CD4-positive, alpha-beta T cell treated with Interleukin-4 for 4 hours (primary cell): ENCODE data around the gene HHATL.

Source experiments
- DNase-seq: peaks from one replicate; pipeline ENCODE4 v3.0.0-alpha.2; 2020

Gene HHATL

GRCh38 chr3:42697289-42698051 is 5.1 kb downstream of the HHATL start:
- DNase-seq: no peak

GRCh38 chr3:42696356-42697288 is 6.0 kb downstream of the HHATL start:
- no peak for DNase-seq

DNA sequence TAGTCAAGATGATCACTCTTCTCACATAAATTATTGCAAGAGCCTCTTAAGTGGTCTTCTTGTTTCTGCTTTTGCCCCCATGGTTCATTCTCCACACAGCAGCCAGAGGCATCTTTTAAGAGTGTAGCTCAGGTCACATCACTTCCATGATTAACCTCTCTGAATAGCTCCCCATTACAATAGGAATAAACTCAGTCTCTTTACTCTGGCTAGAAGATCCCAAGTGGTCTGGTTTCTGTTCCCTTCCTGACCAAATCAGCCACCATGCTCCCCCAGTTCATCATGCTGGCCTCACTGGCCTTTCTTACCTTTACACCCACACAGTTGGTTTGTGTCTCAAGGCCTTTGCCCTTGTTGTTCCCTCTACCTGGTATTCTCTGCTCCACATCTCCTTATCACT is 8.2 kb downstream of the HHATL start:
- no peak for DNase-seq

DNA sequence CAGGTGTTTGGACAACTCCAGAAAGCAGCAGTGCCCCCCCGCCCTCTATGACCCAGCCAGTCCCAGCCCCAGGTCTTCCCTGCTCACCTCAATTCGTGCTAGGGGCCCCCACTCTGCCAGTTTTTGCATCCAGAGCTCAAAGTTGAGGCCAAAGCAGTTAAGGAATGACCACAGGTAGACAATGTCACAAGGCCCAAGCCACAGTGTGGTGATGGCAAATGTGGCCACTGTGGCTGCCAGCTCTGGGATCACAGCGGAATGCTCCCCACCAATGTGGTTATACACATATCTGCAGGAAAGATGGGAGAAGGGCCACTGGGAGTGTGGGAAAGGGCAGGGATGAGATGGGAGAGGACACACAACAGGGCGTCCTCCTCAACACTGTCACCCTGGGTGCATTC is 9.1 kb downstream of the HHATL start:
- DNase-seq: no peak

GRCh38 chr3:42692667-42693529 is 9.7 kb downstream of the HHATL start:
- DNase-seq: no peak

DNA sequence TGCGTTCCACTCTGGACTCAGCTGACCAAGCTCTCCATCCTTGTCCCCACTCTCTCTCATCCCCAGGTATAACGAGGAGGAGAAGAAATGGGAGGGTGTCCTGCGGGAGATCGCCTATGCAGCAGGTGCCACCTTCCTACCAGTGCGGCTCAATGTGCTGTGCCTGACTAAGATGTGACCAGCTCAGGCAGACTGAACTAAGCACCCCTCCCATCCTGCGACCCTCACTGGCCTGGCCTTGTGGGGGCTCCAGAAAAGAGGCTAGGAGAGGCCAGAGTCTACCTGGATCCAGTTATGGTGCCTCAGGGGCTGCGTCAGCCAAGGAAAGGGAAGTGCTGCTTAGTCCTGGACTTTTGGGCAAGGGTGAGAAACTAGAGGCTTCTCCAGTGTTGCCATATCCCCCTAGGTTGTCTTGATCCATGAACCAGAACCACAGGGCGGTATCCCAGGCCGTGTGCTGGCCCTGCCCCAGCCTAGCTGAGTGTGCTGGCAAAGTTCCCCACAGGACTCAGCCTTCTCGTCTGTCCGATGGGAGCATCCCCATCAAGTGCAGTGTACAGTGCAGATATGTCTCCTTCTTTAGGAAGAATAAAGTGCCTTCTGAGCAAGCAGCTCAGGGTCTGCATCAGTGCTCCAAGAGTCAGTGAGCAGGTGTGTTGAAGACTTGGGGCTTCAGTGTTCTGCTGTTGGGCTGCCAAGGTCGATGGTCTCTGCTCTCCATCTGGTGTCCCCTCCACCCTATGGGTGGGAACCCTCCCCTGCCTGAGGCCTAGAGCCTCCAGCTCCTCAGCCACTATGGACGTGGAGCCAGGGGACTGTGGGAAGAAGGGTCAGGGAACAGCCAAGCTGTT is 10.6 kb downstream of the HHATL start:
- no peak for DNase-seq

DNA sequence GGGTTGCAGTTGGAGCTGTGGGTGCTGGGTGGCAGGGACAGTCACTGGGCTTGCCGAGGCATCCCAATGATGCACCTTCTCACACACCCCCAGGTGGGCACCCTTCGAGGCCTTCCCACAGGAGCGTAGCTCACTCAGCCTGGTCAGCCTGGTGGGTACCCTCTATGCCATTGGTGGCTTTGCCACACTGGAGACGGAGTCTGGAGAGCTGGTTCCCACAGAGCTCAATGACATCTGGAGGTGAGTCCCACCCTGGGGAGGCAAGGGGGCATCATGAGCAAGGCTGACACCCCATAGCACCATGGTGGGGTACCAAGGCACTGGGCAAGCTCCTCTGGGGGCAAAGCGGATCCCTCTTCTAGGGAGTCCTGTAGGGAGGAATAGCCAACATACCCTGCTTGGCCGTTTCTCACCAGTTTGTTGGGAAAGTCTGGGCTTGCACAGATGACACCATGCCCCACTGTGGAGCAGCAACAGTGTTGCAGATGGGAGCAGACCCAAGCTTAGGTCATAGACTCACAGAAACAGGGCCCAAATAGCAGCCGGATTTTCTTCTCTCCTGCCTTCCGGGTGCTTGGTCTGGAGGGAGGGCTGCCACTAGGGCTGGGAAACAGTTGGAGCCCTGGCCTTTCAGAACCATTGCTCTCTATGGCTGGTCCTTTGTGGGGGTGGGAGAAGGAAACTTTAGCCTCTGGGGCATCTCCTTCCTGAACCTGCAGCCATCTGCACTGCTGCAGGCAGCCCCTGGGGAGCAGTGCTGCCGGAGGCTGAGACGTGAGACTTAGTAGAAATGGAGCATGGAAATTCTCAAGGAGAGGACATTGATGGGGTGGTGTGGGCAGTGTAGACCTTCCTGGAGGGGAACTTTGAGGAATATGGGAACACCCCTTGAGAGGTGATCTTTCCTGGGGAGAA is 11.6 kb downstream of the HHATL start:
- no peak for DNase-seq

GRCh38 chr3:42690191-42690590 is 12.4 kb downstream of the HHATL start:
- DNase-seq: no peak

GRCh38 chr3:42689421-42690014 is 13.1 kb downstream of the HHATL start:
- DNase-seq: no peak

GRCh38 chr3:42688487-42689420 is 13.8 kb downstream of the HHATL start:
- no peak for DNase-seq

DNA sequence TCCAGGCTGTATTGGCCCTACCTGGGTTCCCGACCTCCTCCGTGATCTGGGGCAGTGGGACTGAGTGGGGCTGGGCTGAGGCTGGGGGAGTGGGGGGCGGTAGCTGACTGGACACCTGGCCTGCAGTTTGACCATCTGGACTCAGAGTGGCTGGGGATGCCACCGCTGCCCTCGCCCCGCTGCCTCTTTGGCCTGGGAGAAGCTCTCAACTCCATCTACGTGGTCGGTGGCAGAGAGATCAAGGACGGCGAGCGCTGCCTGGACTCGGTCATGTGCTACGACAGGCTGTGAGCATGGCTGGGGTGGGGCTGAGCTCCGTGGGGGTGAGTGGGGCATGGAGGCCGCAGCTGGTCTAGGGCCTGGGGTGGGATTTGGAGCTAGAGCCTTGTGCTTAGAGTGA is 14.6 kb downstream of the HHATL start:
- no peak for DNase-seq

GRCh38 chr3:42686832-42687650 is 15.6 kb downstream of the HHATL start:
- DNase-seq: no peak

DNA sequence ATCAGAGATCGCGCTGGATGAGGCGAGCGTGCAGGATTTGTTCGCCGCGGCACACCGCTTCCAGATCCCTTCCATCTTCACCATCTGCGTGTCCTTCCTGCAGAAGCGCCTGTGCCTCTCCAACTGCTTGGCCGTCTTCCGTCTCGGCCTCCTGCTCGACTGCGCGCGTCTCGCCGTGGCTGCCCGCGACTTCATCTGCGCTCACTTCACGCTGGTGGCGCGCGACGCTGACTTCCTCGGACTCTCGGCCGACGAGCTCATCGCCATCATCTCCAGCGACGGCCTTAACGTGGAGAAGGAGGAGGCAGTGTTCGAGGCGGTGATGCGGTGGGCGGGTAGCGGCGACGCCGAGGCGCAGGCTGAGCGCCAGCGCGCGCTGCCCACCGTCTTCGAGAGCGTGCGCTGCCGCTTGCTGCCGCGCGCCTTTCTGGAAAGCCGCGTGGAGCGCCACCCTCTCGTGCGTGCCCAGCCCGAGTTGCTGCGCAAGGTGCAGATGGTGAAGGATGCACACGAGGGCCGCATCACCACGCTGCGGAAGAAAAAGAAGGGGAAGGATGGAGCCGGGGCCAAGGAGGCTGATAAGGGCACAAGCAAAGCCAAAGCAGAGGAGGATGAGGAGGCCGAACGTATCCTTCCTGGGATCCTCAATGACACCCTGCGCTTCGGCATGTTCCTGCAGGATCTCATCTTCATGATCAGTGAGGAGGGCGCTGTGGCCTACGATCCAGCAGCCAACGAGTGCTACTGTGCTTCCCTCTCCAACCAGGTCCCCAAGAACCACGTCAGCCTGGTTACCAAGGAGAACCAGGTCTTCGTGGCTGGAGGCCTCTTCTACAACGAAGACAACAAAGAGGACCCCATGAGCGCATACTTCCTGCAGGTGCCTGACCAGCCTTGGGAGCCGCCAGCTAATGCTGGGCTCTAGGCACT is 16.4 kb downstream of the HHATL start:
- no peak for DNase-seq

GRCh38 chr3:42685363-42685881 is 17.2 kb downstream of the HHATL start, which contains the start of gene KLHL40:
TSS of gene KLHL40 (plus strand) at chr3:42685537. CDS start at chr3:42685619, 82 bp downstream.
- no peak for DNase-seq

- no peak for DNase-seq
These were observed 17.8 kb downstream of the HHATL start for GRCh38 chr3:42684632-42685362.
